Hepatocyte (in vitro differentiated cells): ENCODE results near the gene PHF14.

Experiments
- CTCF ChIP-seq: fragments of 200-600 bp; sonication (generic); IDR thresholded peaks from 2 replicates; pipeline ENCODE4 v1.5.1; 2016; ENCODE audit warnings: antibody characterized with exemption, mild to moderate bottlenecking; ENCODE audit not compliant: poor library complexity
- EZH2 ChIP-seq: fragments of 200-600 bp; sonication (generic); IDR thresholded peaks from 2 replicates; pipeline ENCODE4 v1.6.1; 2016; ENCODE audit warnings: antibody characterized with exemption, mild to moderate bottlenecking, borderline replicate concordance
- EZH2phosphoT487 ChIP-seq: fragments of 200-600 bp; sonication (generic); IDR thresholded peaks from one replicate; pipeline ENCODE4 v1.6.1; 2018; ENCODE audit warnings: antibody characterized with exemption, mild to moderate bottlenecking, low read depth, moderate library complexity; ENCODE audit not compliant: unreplicated experiment, severe bottlenecking

DNA sequence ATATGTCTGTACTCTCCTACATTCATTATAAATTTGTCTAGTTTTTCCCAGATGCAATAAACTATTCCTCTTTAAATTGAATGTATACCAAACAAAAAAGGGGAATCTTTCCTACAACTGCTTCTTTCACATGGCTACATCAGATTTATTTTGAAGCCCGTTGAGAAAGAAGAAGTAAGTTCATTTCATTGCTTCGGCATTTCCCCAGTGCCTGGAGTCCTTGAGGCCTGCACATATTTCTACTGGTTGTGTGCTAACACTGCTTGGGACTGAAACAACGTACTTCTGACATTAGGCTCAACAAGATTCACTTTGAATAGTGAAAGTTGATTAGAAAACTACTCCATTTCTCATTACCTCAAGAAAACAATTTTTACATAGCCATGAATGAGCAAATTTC is 201.7 kb downstream of the PHF14 start:
- TF ChIP-seq EZH2 (no peak), CTCF (no peak), EZH2phosphoT487 (no peak)
